HEK293T (cell line): Measurements from ENCODE around the gene COQ9.

ENCODE experiments used
- CTCF ChIA-PET: fragments of 350-600 bp; formaldehyde crosslinking; extraction: SDS; loops from one replicate; lab custom pipeline; 2021; ENCODE audit warnings: antibody characterized with exemption, inconsistent platforms; lab: Yijun Ruan, JAX
- POLR2A ChIA-PET: fragments of 350-600 bp; formaldehyde crosslinking; extraction: SDS; loops from one replicate; lab custom pipeline; 2020; ENCODE audit warnings: antibody characterized with exemption, inconsistent platforms; lab: Yijun Ruan, JAX
- DNase-seq: peaks from one replicate; pipeline ENCODE4 v3.0.0; 2012; ENCODE audit warnings: mixed read lengths; ENCODE audit errors: extremely low spot score
- ARNT ChIP-seq: fragments of 450-650 bp; IDR thresholded peaks from 2 replicates; pipeline ENCODE4 v1.6.1; 2017; ENCODE audit warnings: mild to moderate bottlenecking
- BHLHE40 ChIP-seq: fragments of 450-650 bp; IDR thresholded peaks from 2 replicates; pipeline ENCODE4 v1.6.1; 2016; ENCODE audit warnings: mild to moderate bottlenecking, moderate library complexity, borderline replicate concordance
- CTBP1 ChIP-seq: fragments of 450-650 bp; IDR thresholded peaks from 2 replicates; pipeline ENCODE4 v1.6.1; 2016; ENCODE audit warnings: borderline replicate concordance
- ELF4 ChIP-seq: fragments of 450-650 bp; IDR thresholded peaks from 2 replicates; pipeline ENCODE4 v1.6.1; 2017; ENCODE audit warnings: antibody characterized with exemption
- FOXA1 ChIP-seq: fragments of 450-650 bp; IDR thresholded peaks from 2 replicates; pipeline ENCODE4 v1.6.1; 2016; ENCODE audit warnings: mild to moderate bottlenecking
- FOXK2 ChIP-seq: fragments of 450-650 bp; IDR thresholded peaks from 2 replicates; pipeline ENCODE4 v1.6.1; 2016; ENCODE audit warnings: mild to moderate bottlenecking
- FOXM1 ChIP-seq: fragments of 450-650 bp; IDR thresholded peaks from 2 replicates; pipeline ENCODE4 v1.6.1; 2017; ENCODE audit warnings: mild to moderate bottlenecking, borderline replicate concordance
- HDGF ChIP-seq: fragments of 450-650 bp; IDR thresholded peaks from 2 replicates; pipeline ENCODE4 v1.6.1; 2017; ENCODE audit warnings: antibody characterized with exemption, borderline replicate concordance
- L3MBTL2 ChIP-seq: fragments of 450-650 bp; conservative IDR thresholded peaks from 2 replicates; pipeline ENCODE4 v1.6.1; 2016; ENCODE audit warnings: mild to moderate bottlenecking
- LEF1 ChIP-seq: fragments of 450-650 bp; IDR thresholded peaks from 2 replicates; pipeline ENCODE4 v1.6.1; 2017; ENCODE audit warnings: mild to moderate bottlenecking, borderline replicate concordance
- NFRKB ChIP-seq: fragments of 450-650 bp; IDR thresholded peaks from 2 replicates; pipeline ENCODE4 v1.6.1; 2016; ENCODE audit warnings: mild to moderate bottlenecking, moderate library complexity
- PKNOX1 ChIP-seq: fragments of 450-650 bp; IDR thresholded peaks from 2 replicates; pipeline ENCODE4 v1.6.1; 2016
- SP1 ChIP-seq: fragments of 450-650 bp; IDR thresholded peaks from 2 replicates; pipeline ENCODE4 v1.6.1; 2017
- SUZ12 ChIP-seq: fragments of 450-650 bp; IDR thresholded peaks from 2 replicates; pipeline ENCODE4 v1.6.1; 2016; ENCODE audit warnings: mild to moderate bottlenecking
- TARDBP ChIP-seq: fragments of 450-650 bp; IDR thresholded peaks from 2 replicates; pipeline ENCODE4 v1.6.1; 2016
- ZNF384 ChIP-seq: fragments of 450-650 bp; IDR thresholded peaks from 2 replicates; pipeline ENCODE4 v1.6.1; 2016

Gene COQ9

DNA sequence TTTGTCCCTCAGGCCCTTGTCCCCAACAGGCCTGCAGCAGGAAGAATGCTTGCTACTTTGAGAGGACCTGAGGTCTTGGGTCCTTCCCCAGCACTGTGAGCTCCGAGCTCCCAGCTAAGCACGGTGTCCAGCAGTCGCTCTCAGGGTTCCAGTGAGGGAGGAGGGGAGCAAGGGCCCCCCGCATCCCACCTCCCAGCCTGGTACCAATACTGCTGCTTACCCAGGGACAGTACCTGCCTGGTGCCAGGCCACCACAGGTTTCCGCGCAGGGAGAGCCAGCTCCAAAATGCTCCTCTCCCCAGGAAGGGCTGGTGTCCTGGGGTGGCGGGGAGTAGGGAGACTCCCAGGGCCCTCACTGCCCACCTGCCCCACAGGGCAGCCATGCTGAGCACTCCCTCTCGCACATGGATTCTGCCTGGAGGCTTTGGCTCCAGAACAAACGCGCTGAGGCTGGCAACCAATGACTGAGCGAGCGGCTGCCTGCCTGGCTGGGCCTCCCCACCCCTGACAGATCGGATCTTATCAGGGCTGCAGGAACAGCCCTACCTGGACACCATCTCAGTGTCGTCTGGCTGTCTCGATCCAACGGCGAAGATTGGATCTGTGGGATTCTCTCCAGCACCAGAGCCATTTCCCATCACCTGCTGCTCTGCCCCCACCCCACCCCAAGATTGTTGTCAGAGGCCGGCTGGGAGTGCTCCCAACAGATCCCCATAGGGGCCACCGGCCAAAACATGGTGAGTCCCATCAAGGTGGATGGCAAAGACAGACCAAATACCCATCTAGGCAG, 36.6 kb downstream of the COQ9 start:
- TF ChIP-seq BHLHE40 (no peak), LEF1 (no peak), PKNOX1 (no peak), ELF4 (no peak), FOXM1 (no peak), L3MBTL2 (no peak), SUZ12 (no peak), CTBP1 (no peak), ARNT (no peak), FOXA1 (no peak)
- ChIA-PET CTCF (interaction anchor here (1.1 kb wide), 1 partner anchor 61 kb away, joined by 3 read pairs; no protein-coding TSS in a partner anchor), POLR2A (interaction anchor here (1.6 kb wide), 1 partner anchor 37 kb away, joined by 5 read pairs; the partner anchor contains the start of genes CIAPIN1 and COQ9)
- no peak for DNase-seq

GRCh38 chr16:57484515-57485005, 37.3 kb downstream of the COQ9 start:
- ChIA-PET CTCF (interaction anchor here (1.1 kb wide), 1 partner anchor 62 kb away, joined by 3 read pairs; no protein-coding TSS in a partner anchor), POLR2A (interaction anchor here (1.0 kb wide), 1 partner anchor 8 kb away, joined by 3 read pairs; no protein-coding TSS in a partner anchor)
- no peak for DNase-seq
- no peak for TF ChIP-seq TARDBP
- no peak for TF ChIP-seq NFRKB
- TF ChIP-seq PKNOX1 = no peak
- TF ChIP-seq HDGF = no peak

GRCh38 chr16:57485091-57485915, 38.0 kb downstream of the COQ9 start:
- ChIA-PET POLR2A (interaction anchor here (0.8 to 1.2 kb wide), 5 partner anchors 9 to 64 kb away, joined by 3 to 5 read pairs (median 3); no protein-coding TSS in a partner anchor), CTCF (interaction anchor here (1.0 to 1.1 kb wide), 2 partner anchors 23 to 63 kb away, joined by 3 read pairs; partner anchors contain the start of gene POLR2C)
- DNase-seq = no peak
- TF ChIP-seq SUZ12 (no peak), PKNOX1 (no peak), L3MBTL2 (no peak), CTBP1 (no peak), HDGF (no peak), ZNF384 (no peak), FOXK2 (no peak), FOXM1 (no peak), ARNT (no peak), LEF1 (no peak), NFRKB (no peak), SP1 (no peak), TARDBP (no peak), FOXA1 (no peak), BHLHE40 (no peak), ELF4 (no peak)

DNA sequence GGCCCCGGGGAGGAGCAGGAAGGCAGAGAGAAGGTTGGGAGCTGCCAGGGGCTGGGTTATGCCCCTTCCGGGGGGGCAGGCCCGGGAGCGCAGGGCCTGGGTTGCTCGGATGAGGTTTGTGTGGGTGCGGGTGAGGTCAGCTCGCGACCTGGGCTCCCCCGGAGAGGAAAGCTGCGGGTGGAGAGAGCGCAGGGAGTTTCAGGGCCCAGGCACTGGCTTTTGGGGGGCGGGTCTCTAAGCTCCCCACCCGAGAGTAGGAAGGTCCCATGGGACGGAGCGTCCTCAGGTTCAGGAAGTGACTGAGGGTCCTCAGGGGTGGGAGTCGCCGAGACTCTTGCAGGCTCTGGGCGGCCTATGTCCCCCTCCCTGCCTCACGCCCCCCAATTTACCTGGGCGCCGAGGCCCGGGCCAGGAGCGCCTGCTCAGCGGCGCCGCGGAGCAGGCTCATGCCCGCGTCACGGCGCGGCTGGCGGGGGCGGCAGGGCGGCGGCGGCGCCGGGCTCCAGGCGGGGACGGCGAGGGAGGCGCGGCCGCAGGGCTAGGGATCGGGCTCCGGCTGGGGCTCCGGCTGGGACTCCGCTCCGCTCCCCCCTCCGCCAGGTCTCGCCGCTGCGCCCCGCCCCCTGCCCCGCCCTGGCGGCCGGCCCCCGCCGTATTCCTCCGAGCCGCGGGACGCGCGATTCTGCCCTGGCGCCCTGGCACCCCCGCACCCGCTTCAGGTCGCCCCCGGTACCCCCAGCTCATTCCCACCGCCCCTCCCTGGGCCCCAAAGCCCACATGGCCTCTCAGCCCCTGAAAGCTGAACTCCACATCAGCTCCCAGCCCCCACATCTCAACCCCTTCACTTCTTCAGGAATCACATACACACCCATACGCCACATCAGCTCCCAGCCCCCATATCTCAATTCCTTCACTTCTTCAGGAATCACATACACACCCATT, 38.9 kb downstream of the COQ9 start, which contains the start of gene DOK4:
DOK4 (minus strand) TSS at position 578 of the 942 bp plus-strand sequence. CDS start 6,986 bp downstream, outside the sequence.
- 0 out of 2 replicates have a peak, but pooled peaks have one; percentile 12 for TF ChIP-seq FOXM1
- no peak for TF ChIP-seq ARNT
- ChIA-PET CTCF (interaction anchor here (1.0 to 1.2 kb wide), 2 partner anchors 24 to 34 kb away, joined by 3 to 5 read pairs; partner anchors contain the start of gene POLR2C), POLR2A (interaction anchor here (0.8 to 1.4 kb wide), 6 partner anchors 24 to 203 kb away, joined by 3 to 5 read pairs (median 3); partner anchors contain the start of genes CIAPIN1 and COQ9)
- peak; percentile 95 for DNase-seq
